HEK293 (cell line): ENCODE data around the gene VPS18.

Experiments used
- AEBP2 ChIP-seq: fragments of 450-650 bp; formaldehyde crosslinking; IDR thresholded peaks from 2 replicates; pipeline ENCODE4 v1.5.1; 2016; ENCODE audit warnings: missing biosample characterization, missing genetic modification characterization, borderline replicate concordance
- HOXC10 ChIP-seq: sonication (generic); formaldehyde crosslinking; IDR thresholded peaks from 2 replicates; pipeline ENCODE4 v1.8.1; 2023; ENCODE audit warnings: mild to moderate bottlenecking, missing genetic modification reagents
- KLF1 ChIP-seq: fragments of 450-650 bp; formaldehyde crosslinking; IDR thresholded peaks from 2 replicates; pipeline ENCODE4 v1.5.1; 2016; ENCODE audit warnings: missing biosample characterization, missing genetic modification characterization
- OVOL3 ChIP-seq: fragments of 450-650 bp; formaldehyde crosslinking; IDR thresholded peaks from 2 replicates; pipeline ENCODE4 v1.5.1; 2016; ENCODE audit warnings: missing biosample characterization, missing genetic modification characterization
- PRDM6 ChIP-seq: fragments of 450-650 bp; formaldehyde crosslinking; IDR thresholded peaks from 2 replicates; pipeline ENCODE4 v1.5.1; 2017; ENCODE audit warnings: missing biosample characterization, missing genetic modification characterization
- RBAK ChIP-seq: fragments of 450-650 bp; formaldehyde crosslinking; IDR thresholded peaks from 2 replicates; pipeline ENCODE4 v1.5.1; 2016; ENCODE audit warnings: missing biosample characterization, missing genetic modification characterization
- SCRT2 ChIP-seq: fragments of 450-650 bp; formaldehyde crosslinking; IDR thresholded peaks from 2 replicates; pipeline ENCODE4 v1.5.1; 2016; ENCODE audit warnings: missing biosample characterization, missing genetic modification characterization
- YY2 ChIP-seq: fragments of 450-650 bp; formaldehyde crosslinking; IDR thresholded peaks from 2 replicates; pipeline ENCODE4 v1.5.1; 2016; ENCODE audit warnings: missing biosample characterization, missing genetic modification characterization
- ZBTB44 ChIP-seq: fragments of 450-650 bp; IDR thresholded peaks from 2 replicates; pipeline ENCODE4 v1.5.1; 2018; ENCODE audit warnings: missing biosample characterization, mild to moderate bottlenecking, missing genetic modification characterization
- ZBTB8A ChIP-seq: fragments of 450-650 bp; formaldehyde crosslinking; IDR thresholded peaks from 2 replicates; pipeline ENCODE4 v1.5.1; 2016; ENCODE audit warnings: missing biosample characterization, missing genetic modification characterization
- ZNF146 ChIP-seq: fragments of 450-650 bp; formaldehyde crosslinking; IDR thresholded peaks from 2 replicates; pipeline ENCODE4 v1.5.1; 2016; ENCODE audit warnings: missing biosample characterization, missing genetic modification characterization
- ZNF16 ChIP-seq: fragments of 450-650 bp; formaldehyde crosslinking; IDR thresholded peaks from 2 replicates; pipeline ENCODE4 v1.5.1; 2016; ENCODE audit warnings: low read depth, missing biosample characterization, missing genetic modification characterization
- ZNF175 ChIP-seq: fragments of 450-650 bp; formaldehyde crosslinking; IDR thresholded peaks from 2 replicates; pipeline ENCODE4 v1.5.1; 2016; ENCODE audit warnings: missing biosample characterization, missing genetic modification characterization
- ZNF2 ChIP-seq: fragments of 450-650 bp; formaldehyde crosslinking; IDR thresholded peaks from 2 replicates; pipeline ENCODE4 v1.5.1; 2016; ENCODE audit warnings: missing biosample characterization, missing genetic modification characterization
- ZNF211 ChIP-seq: fragments of 450-650 bp; formaldehyde crosslinking; IDR thresholded peaks from 2 replicates; pipeline ENCODE4 v1.5.1; 2016; ENCODE audit warnings: low read depth, missing biosample characterization, missing genetic modification characterization
- ZNF214 ChIP-seq: fragments of 450-650 bp; formaldehyde crosslinking; IDR thresholded peaks from 2 replicates; pipeline ENCODE4 v1.5.1; 2017; ENCODE audit warnings: missing biosample characterization, mild to moderate bottlenecking, missing genetic modification characterization, borderline replicate concordance
- ZNF223 ChIP-seq: fragments of 450-650 bp; formaldehyde crosslinking; IDR thresholded peaks from 2 replicates; pipeline ENCODE4 v1.5.1; 2016; ENCODE audit warnings: missing biosample characterization, missing genetic modification characterization
- ZNF362 ChIP-seq: fragments of 450-650 bp; formaldehyde crosslinking; IDR thresholded peaks from 2 replicates; pipeline ENCODE4 v1.5.1; 2016; ENCODE audit warnings: missing biosample characterization, missing genetic modification characterization
- ZNF423 ChIP-seq: fragments of 450-650 bp; formaldehyde crosslinking; IDR thresholded peaks from 2 replicates; pipeline ENCODE4 v1.5.1; 2016; ENCODE audit warnings: missing biosample characterization, missing genetic modification characterization
- ZNF518A ChIP-seq: fragments of 450-650 bp; formaldehyde crosslinking; conservative IDR thresholded peaks from 2 replicates; pipeline ENCODE4 v1.5.1; 2016; ENCODE audit warnings: low read depth, missing biosample characterization, missing genetic modification characterization
- ZNF558 ChIP-seq: fragments of 450-650 bp; formaldehyde crosslinking; IDR thresholded peaks from 2 replicates; pipeline ENCODE4 v1.5.1; 2016; ENCODE audit warnings: missing biosample characterization, missing genetic modification characterization
- ZNF571 ChIP-seq: fragments of 450-650 bp; formaldehyde crosslinking; IDR thresholded peaks from 2 replicates; pipeline ENCODE4 v1.5.0; 2017; ENCODE audit warnings: missing biosample characterization, missing genetic modification characterization
- ZNF654 ChIP-seq: fragments of 450-650 bp; formaldehyde crosslinking; IDR thresholded peaks from 2 replicates; pipeline ENCODE4 v1.5.1; 2016; ENCODE audit warnings: low read depth, missing biosample characterization, missing genetic modification characterization
- ZNF660 ChIP-seq: fragments of 450-650 bp; IDR thresholded peaks from 2 replicates; pipeline ENCODE4 v1.5.1; 2018; ENCODE audit warnings: missing biosample characterization, mild to moderate bottlenecking, missing genetic modification characterization
- ZNF664 ChIP-seq: fragments of 450-650 bp; formaldehyde crosslinking; IDR thresholded peaks from 2 replicates; pipeline ENCODE4 v1.5.1; 2016; ENCODE audit warnings: missing biosample characterization, missing genetic modification characterization
- ZNF701 ChIP-seq: fragments of 450-650 bp; formaldehyde crosslinking; IDR thresholded peaks from 2 replicates; pipeline ENCODE4 v1.5.1; 2016; ENCODE audit warnings: missing biosample characterization, missing genetic modification characterization
- ZNF768 ChIP-seq: fragments of 450-650 bp; formaldehyde crosslinking; IDR thresholded peaks from 2 replicates; pipeline ENCODE4 v1.5.1; 2018; ENCODE audit warnings: missing biosample characterization, mild to moderate bottlenecking, missing genetic modification characterization
- ZNF792 ChIP-seq: fragments of 450-650 bp; formaldehyde crosslinking; IDR thresholded peaks from 2 replicates; pipeline ENCODE4 v1.5.1; 2016; ENCODE audit warnings: missing biosample characterization, missing genetic modification characterization

Gene VPS18

GRCh38 chr15:40930430-40931299 lies 36.4 kb downstream of the VPS18 start (continued):
- TF ChIP-seq HOXC10 (no peak), ZNF423 (tag by site-specific recombination) (no peak), ZNF223 (no peak), ZNF146 (tag by site-specific recombination) (no peak), ZNF654 (tag by site-specific recombination) (no peak), ZNF214 (tag by site-specific recombination) (no peak), ZNF558 (tag by site-specific recombination) (no peak), ZNF362 (tag by site-specific recombination) (no peak), AEBP2 (tag by site-specific recombination) (no peak), ZNF16 (tag by site-specific recombination) (no peak), PRDM6 (tag by site-specific recombination) (no peak), OVOL3 (tag by site-specific recombination) (peak; percentile 81), ZNF660 (tag by site-specific recombination) (no peak), ZNF768 (tag by site-specific recombination) (no peak), ZNF175 (tag by site-specific recombination) (no peak), RBAK (tag by site-specific recombination) (no peak), ZNF792 (no peak), ZBTB44 (no peak), ZNF518A (tag by site-specific recombination) (no peak), ZNF571 (tag by site-specific recombination) (no peak), YY2 (no peak), ZNF211 (tag by site-specific recombination) (no peak), SCRT2 (tag by site-specific recombination) (no peak), KLF1 (tag by site-specific recombination) (peak; percentile 34; the same call in 1 of the 2 replicates), ZNF664 (peak; percentile 24; the same call in 1 of the 2 replicates), ZBTB8A (tag by site-specific recombination) (peak; percentile 54), ZNF701 (tag by site-specific recombination) (no peak), ZNF2 (no peak; the same call in 1 of the 2 replicates)
- TF ChIP-seq, all 188 proteins: peak for 42
